K562 (cell line): ENCODE measurements around the gene MYO1F. TPM values are rescaled to one million over a fixed set of nuclear protein-coding genes. Genes with fewer than 3 reads are reported as not detected.

ENCODE experiments used
- BACH1 ChIP-seq: fragments of 200-800 bp; sonication (Bioruptor generic); IDR thresholded peaks from 2 replicates; pipeline ENCODE4 v1.6.1; 2016; ENCODE audit warnings: missing genetic modification characterization, missing compliant biosample characterization
- CHD4 ChIP-seq: fragments of 200-600 bp; sonication (generic); IDR thresholded peaks from 3 replicates; pipeline ENCODE4 v1.6.1; 2012; ENCODE audit warnings: low read depth, mild to moderate bottlenecking, mixed read lengths, low read length, inconsistent platforms; ENCODE audit not compliant: insufficient read depth, insufficient replicate concordance, poor library complexity, severe bottlenecking
- GABPB1 ChIP-seq: sonication (generic); formaldehyde crosslinking; IDR thresholded peaks from 2 replicates; pipeline ENCODE4 v1.8.0; 2022; ENCODE audit warnings: mild to moderate bottlenecking, missing genetic modification reagents
- GATAD2B ChIP-seq: fragments of 450-650 bp; IDR thresholded peaks from 2 replicates; pipeline ENCODE4 v1.6.1; 2017; ENCODE audit warnings: mild to moderate bottlenecking, borderline replicate concordance
- MAX ChIP-seq: sonication (generic); formaldehyde crosslinking; IDR thresholded peaks from 2 replicates; pipeline ENCODE4 v1.9.0; 2022; ENCODE audit warnings: mild to moderate bottlenecking, missing genetic modification reagents
- MCM7 ChIP-seq, 2 experiments: fragments of 450-650 bp; IDR thresholded peaks; 2 replicates each; pipeline ENCODE4 v1.6.1; 2016 to 2018
- NR1H2 ChIP-seq: sonication (generic); formaldehyde crosslinking; IDR thresholded peaks from 2 replicates; pipeline ENCODE4 v1.4.0; 2020; ENCODE audit warnings: mild to moderate bottlenecking, missing genetic modification reagents
- POLR3G ChIP-seq: IDR thresholded peaks from 2 replicates; pipeline ENCODE4 v1.6.1; 2011; ENCODE audit not compliant: insufficient read length, insufficient replicate concordance; ENCODE audit errors: extremely low read depth
- RBBP5 ChIP-seq: fragments of 200-600 bp; sonication (generic); IDR thresholded peaks from 2 replicates; pipeline ENCODE4 v1.6.1; 2012; ENCODE audit warnings: borderline replicate concordance, mild to moderate bottlenecking, low read length, control low read depth, inconsistent platforms; ENCODE audit not compliant: insufficient read depth, poor library complexity, severe bottlenecking
- SAP30 ChIP-seq: fragments of 200-600 bp; sonication (generic); IDR thresholded peaks from 2 replicates; pipeline ENCODE4 v1.6.1; 2012; ENCODE audit warnings: borderline replicate concordance, low read depth, mild to moderate bottlenecking, moderate library complexity, low read length, control low read depth, inconsistent platforms; ENCODE audit not compliant: insufficient read depth, poor library complexity, severe bottlenecking
- SFPQ ChIP-seq: fragments of 200-400 bp; formaldehyde crosslinking; IDR thresholded peaks from 2 replicates; pipeline ENCODE4 v1.6.1; 2017; ENCODE audit warnings: mild to moderate bottlenecking, low read depth, low read length, moderate library complexity
- SNRNP70 ChIP-seq: fragments of 200-400 bp; formaldehyde crosslinking; optimal IDR thresholded peaks from 2 replicates; pipeline ENCODE3; 2017; ENCODE audit warnings: low read depth, low read length
- SOX6 ChIP-seq: fragments of 450-650 bp; IDR thresholded peaks from 2 replicates; pipeline ENCODE4 v1.6.1; 2014; ENCODE audit warnings: mild to moderate bottlenecking
- TFAM ChIP-seq: fragments of 250-450 bp; sonication (Bioruptor Pico); conservative IDR thresholded peaks from 2 replicates; pipeline ENCODE4 v1.5.0; 2021; ENCODE audit warnings: mild to moderate bottlenecking, moderate library complexity
- TRIM28 ChIP-seq: fragments of 450-650 bp; IDR thresholded peaks from 2 replicates; pipeline ENCODE4 v1.6.1; 2017
- ZBTB7A ChIP-seq: IDR thresholded peaks from 2 replicates; pipeline ENCODE4 v1.6.1; 2011; ENCODE audit warnings: low read depth, mild to moderate bottlenecking, low read length, moderate library complexity, borderline replicate concordance; ENCODE audit not compliant: control insufficient read depth
- ZFP30 ChIP-seq: fragments of 250-450 bp; sonication (Bioruptor Pico); IDR thresholded peaks from 2 replicates; pipeline ENCODE4 v1.8.0; 2022; ENCODE audit warnings: moderate library complexity, mild to moderate bottlenecking, inconsistent platforms, borderline replicate concordance
- ZNF12 ChIP-seq: sonication (generic); formaldehyde crosslinking; IDR thresholded peaks from 2 replicates; pipeline ENCODE4 v1.4.0; 2020; ENCODE audit warnings: mild to moderate bottlenecking, missing genetic modification reagents
- polyA plus RNA-seq, 8 experiments: library from polyadenylated mRNA; depleted of rRNA in 4 of 8; stranded (reverse) in 5 of 8; unstranded in 3 of 8; fragments of >200 nt; fragmentation: Nextera tagmentation in 2 of 8; fragmentation: Illumina TruSeq in 1 of 8; extraction: Ambion mirVana in 2 of 8; extraction: Trizol in 1 of 8; gene quantifications; 2 replicates each; pipeline versions ENCODE4 v1.2.1 to v1.2.3, GENCODE V29; 2011 to 2014; ENCODE audit warnings: inconsistent platforms in 1 of 8, missing spikeins in 1 of 8
- total RNA-seq, 7 experiments: library from RNA; depleted of rRNA in 6 of 7; stranded (reverse); fragments of >200 nt in 6 of 7; fragmentation: Illumina TruSeq in 2 of 7; extraction: Trizol in 2 of 7; gene quantifications; 2 replicates each; pipeline versions ENCODE4 v1.2.1 to v1.2.3, GENCODE V29; 2011 to 2021; ENCODE audit warnings: low replicate concordance in 1 of 7
- TF ChIP-seq, protein P1 (sequence below): sonication (generic); formaldehyde crosslinking; IDR thresholded peaks from 2 replicates; pipeline ENCODE4 v1.8.1; 2023; ENCODE audit warnings: mild to moderate bottlenecking, missing genetic modification reagents
- TF ChIP-seq, protein P2 (sequence below), 3 experiments: fragments of 200-800 bp in 1 of 3; fragments of 250-450 bp in 1 of 3; fragments of 450-650 bp in 1 of 3; sonication (Bioruptor Pico) in 1 of 3; sonication (Bioruptor generic) in 1 of 3; formaldehyde crosslinking in 1 of 3; IDR thresholded peaks; 2 replicates each; pipeline versions ENCODE4 v1.6.1 to v1.8.0; 2016 to 2022; ENCODE audit warnings: mild to moderate bottlenecking in 2 of 3, missing genetic modification characterization in 2 of 3, missing compliant biosample characterization in 1 of 3, moderate library complexity in 1 of 3

MYO1F gene
- total and polyA plus RNA-seq, 9 of the 15 experiments (the other 6 are each of a cell fraction or from before 2014, with no cell fraction given): 0.78 to 9.4 (median 4.3) TPM

GRCh38 chr19:8505680-8506401 is 71.4 kb downstream of the MYO1F start (continued):
- peak; percentile 90 for TF ChIP-seq MAX (CRISPR knock-in tag)
- no peak for TF ChIP-seq MCM7 (IDR thresholded peaks at IDR 0.05)
- TF ChIP-seq BACH1 (tag): no peak
- no peak for TF ChIP-seq POLR3G
- peak; percentile 84; the same call in 1 of the 2 replicates for TF ChIP-seq ZBTB7A
- TF ChIP-seq ZNF12 (CRISPR knock-in tag): peak; percentile 47
- TF ChIP-seq TRIM28: no peak
- no peak for TF ChIP-seq TFAM (CRISPR knock-in tag)
- TF ChIP-seq ZFP30 (CRISPR knock-in tag): no peak
- 0 out of 2 replicates have a peak, but pooled peaks have one; percentile 6 for TF ChIP-seq GATAD2B
- no peak for TF ChIP-seq GABPB1 (CRISPR knock-in tag)
- TF ChIP-seq SAP30: peak; percentile 88
- TF ChIP-seq, protein P1, sequence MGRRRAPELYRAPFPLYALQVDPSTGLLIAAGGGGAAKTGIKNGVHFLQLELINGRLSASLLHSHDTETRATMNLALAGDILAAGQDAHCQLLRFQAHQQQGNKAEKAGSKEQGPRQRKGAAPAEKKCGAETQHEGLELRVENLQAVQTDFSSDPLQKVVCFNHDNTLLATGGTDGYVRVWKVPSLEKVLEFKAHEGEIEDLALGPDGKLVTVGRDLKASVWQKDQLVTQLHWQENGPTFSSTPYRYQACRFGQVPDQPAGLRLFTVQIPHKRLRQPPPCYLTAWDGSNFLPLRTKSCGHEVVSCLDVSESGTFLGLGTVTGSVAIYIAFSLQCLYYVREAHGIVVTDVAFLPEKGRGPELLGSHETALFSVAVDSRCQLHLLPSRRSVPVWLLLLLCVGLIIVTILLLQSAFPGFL (CRISPR knock-in tag): no peak
- peak; percentile 35; the same call in 1 of the 2 replicates for TF ChIP-seq SOX6
- no peak for TF ChIP-seq SNRNP70
- TF ChIP-seq, protein P2, sequence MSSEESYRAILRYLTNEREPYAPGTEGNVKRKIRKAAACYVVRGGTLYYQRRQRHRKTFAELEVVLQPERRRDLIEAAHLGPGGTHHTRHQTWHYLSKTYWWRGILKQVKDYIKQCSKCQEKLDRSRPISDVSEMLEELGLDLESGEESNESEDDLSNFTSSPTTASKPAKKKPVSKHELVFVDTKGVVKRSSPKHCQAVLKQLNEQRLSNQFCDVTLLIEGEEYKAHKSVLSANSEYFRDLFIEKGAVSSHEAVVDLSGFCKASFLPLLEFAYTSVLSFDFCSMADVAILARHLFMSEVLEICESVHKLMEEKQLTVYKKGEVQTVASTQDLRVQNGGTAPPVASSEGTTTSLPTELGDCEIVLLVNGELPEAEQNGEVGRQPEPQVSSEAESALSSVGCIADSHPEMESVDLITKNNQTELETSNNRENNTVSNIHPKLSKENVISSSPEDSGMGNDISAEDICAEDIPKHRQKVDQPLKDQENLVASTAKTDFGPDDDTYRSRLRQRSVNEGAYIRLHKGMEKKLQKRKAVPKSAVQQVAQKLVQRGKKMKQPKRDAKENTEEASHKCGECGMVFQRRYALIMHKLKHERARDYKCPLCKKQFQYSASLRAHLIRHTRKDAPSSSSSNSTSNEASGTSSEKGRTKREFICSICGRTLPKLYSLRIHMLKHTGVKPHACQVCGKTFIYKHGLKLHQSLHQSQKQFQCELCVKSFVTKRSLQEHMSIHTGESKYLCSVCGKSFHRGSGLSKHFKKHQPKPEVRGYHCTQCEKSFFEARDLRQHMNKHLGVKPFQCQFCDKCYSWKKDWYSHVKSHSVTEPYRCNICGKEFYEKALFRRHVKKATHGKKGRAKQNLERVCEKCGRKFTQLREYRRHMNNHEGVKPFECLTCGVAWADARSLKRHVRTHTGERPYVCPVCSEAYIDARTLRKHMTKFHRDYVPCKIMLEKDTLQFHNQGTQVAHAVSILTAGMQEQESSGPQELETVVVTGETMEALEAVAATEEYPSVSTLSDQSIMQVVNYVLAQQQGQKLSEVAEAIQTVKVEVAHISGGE (CRISPR knock-in tag; IDR thresholded peaks at IDR 0.05): 0 out of 6 replicates have a peak, but pooled peaks of 1 of the 3 experiments have one; percentile 31
- TF ChIP-seq NR1H2 (CRISPR knock-in tag): no peak
- TF ChIP-seq CHD4: no peak
- peak; percentile 43 for TF ChIP-seq RBBP5
- TF ChIP-seq SFPQ: no peak
